ENCODE measurements around the gene OR4F15. TPM values are rescaled to one million over a fixed set of nuclear protein-coding genes. Genes with fewer than 3 reads are reported as not detected.

OR4F15 gene
- total and polyA plus RNA-seq, 2 of the 8 experiments (the other 6 are each of a cell fraction or from before 2014, with no cell fraction given): not detected

GRCh38 chr15:101795455-101795854, 16.5 kb upstream of the OR4F15 start (continued):
- no peak for TF ChIP-seq BCL11A (IDR thresholded peaks at IDR 0.05; ENCODE audit: low read depth in 2 of 2, low read length in 2 of 2)
